Endodermal cell (in vitro differentiated cells): ENCODE data around the gene IL10. TPM values are rescaled to one million over a fixed set of nuclear protein-coding genes. Genes with fewer than 3 reads are reported as not detected.
A peak's percentile ranks its signal among the peaks of the same experiment; 100 is the strongest.

Experiments
- DNase-seq: peaks from one replicate; pipeline ENCODE4 v3.0.0-alpha.2; 2017
- H3K27ac ChIP-seq: 2 replicates; pipeline ENCODE4 v1.5.1; 2013; ENCODE audit warnings: mild to moderate bottlenecking, low read depth, low read length, moderate library complexity
- H3K27me3 ChIP-seq: 2 replicates; pipeline ENCODE4 v1.6.1; 2013; ENCODE audit warnings: mild to moderate bottlenecking, low read length, moderate library complexity; ENCODE audit not compliant: insufficient read depth, control insufficient read depth, poor library complexity, severe bottlenecking
- H3K36me3 ChIP-seq: 2 replicates; pipeline ENCODE4 v1.7.0; 2013; ENCODE audit warnings: mild to moderate bottlenecking, low read length, moderate library complexity; ENCODE audit not compliant: control insufficient read depth, insufficient read depth
- H3K4me1 ChIP-seq: one replicate; pipeline ENCODE4 v1.7.0; 2013; ENCODE audit warnings: low read length; ENCODE audit not compliant: control insufficient read depth, insufficient read depth
- H3K4me3 ChIP-seq: 2 replicates; pipeline ENCODE4 v1.5.1; 2013; ENCODE audit warnings: mild to moderate bottlenecking, low read length, moderate library complexity
- H3K9ac ChIP-seq: 2 replicates; pipeline ENCODE4 v1.6.1; 2013; ENCODE audit warnings: mild to moderate bottlenecking, low read length, moderate library complexity; ENCODE audit not compliant: poor library complexity, severe bottlenecking; ENCODE audit errors: extremely low read depth
- H3K9me3 ChIP-seq: 2 replicates; pipeline ENCODE4 v1.6.1; 2013; ENCODE audit warnings: mild to moderate bottlenecking, low read length, moderate library complexity; ENCODE audit not compliant: control insufficient read depth
- H3K27ac Mint-ChIP-seq: 2 replicates; pipeline ENCODE4 v1.8.0; 2020; ENCODE audit warnings: mixed read lengths
- H3K27me3 Mint-ChIP-seq: 2 replicates; pipeline ENCODE4 v1.8.0; 2021; ENCODE audit warnings: mild to moderate bottlenecking, mixed read lengths; ENCODE audit not compliant: insufficient read depth
- H3K36me3 Mint-ChIP-seq: 2 replicates; pipeline ENCODE4 v1.8.0; 2020; ENCODE audit warnings: low read depth, mixed read lengths
- H3K4me1 Mint-ChIP-seq: 2 replicates; pipeline ENCODE4 v1.8.0; 2020; ENCODE audit warnings: mixed read lengths
- H3K4me3 Mint-ChIP-seq: 2 replicates; pipeline ENCODE4 v1.8.0; 2020; ENCODE audit warnings: mild to moderate bottlenecking, moderate library complexity, mixed read lengths
- H3K9me3 Mint-ChIP-seq: 2 replicates; pipeline ENCODE4 v1.8.0; 2020; ENCODE audit warnings: mild to moderate bottlenecking, mixed read lengths
- whole genome bisulfite sequencing, 2 experiments: methylation state at CpG; one replicate each; pipeline versions ENCODE4 v1.1.5 to v1.1.7; 2013; ENCODE audit warnings: missing lambda C conversion rate in 2 of 2, mixed read lengths in 1 of 2; ENCODE audit not compliant: insufficient coverage in 1 of 2, insufficient read length in 1 of 2; 5-methylcytosine and 5-hydroxymethylcytosine counted together
- total RNA-seq, 2 donors: library from RNA; stranded (reverse); fragmentation: NEBNext Ultra II Directional in 1 of 2; extraction: Animal tissue kit (Norgen Biotek cat#: 25700) in 1 of 2; gene quantifications; 2 replicates in 1 of 2; 3 replicates in 1 of 2; pipeline ENCODE4 v1.2.1, GENCODE V29; 2021
- TF ChIP-seq, protein P1 (sequence below): fragments of 200-600 bp; sonication (generic); conservative IDR thresholded peaks from 2 replicates; pipeline ENCODE4 v1.5.0; 2021; ENCODE audit warnings: antibody characterized with exemption, mild to moderate bottlenecking

The IL10 gene
- total RNA-seq, 2 donors from 2014 or later, result not detected

DNA sequence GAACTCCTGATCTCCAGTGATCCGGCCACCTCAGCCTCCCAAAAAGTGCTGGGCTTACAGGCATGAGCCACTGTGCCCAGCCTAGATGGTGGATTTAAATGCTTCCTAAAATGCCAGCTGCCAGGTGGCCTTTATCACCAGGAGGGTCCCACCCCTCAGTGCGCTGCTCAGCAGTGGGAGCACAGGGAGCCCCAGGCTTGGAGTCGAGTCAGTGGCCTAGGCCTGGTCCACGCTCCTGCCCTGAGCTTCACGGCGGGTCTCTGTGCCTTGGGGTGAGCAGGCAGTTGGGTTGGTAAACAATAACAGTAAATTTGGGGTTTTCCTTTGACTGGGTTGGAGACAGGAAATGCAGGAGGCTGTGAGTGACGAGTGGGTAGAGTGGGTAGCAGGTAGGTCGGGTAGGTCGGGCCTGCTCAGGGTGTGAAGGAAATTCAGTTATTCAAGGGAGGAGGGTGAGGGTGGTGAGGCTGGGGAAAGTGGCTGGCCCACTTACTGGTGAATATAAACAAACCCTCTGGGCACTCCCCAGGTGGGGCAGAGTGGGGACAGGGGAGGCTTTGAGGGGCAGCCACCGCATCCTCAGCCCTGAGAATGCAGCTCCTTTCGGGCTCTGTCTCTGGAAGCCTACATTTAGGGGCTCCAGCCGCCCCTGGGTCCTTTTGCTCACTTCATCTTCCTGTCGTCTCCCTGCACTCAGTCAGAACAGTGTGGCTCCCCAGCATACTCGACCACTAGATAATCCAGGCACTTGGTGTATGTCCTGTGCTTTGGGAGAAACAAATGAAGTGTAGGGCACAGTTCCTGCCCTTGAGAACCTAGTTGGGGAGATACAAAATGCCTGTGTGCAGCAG is 35.2 kb downstream of the IL10 start:
- Histone ChIP-seq H3K4me1 (peaks cover 3% of the 10 kb centered on the region), H3K36me3 (peaks cover 13% of the 10 kb centered on the region), H3K4me3 (no peak overlapping the region), H3K9me3 (no peaks in the 10 kb centered on the region), H3K27ac (no peak overlapping the region), H3K9ac (no peak overlapping the region), H3K27me3 (no peaks in the 10 kb centered on the region)
- no peak for DNase-seq
- H3K9me3 Mint-ChIP-seq, result no peaks in the 10 kb centered on the region
- H3K36me3 Mint-ChIP-seq, result peaks cover 17% of the 10 kb centered on the region
- WGBS, 2 experiments, result 93 to 100% methylated on average over 6 to 14 of the region's 14 CpGs
- no peaks in the 10 kb centered on the region for H3K27me3 Mint-ChIP-seq
- peaks cover 12% of the 10 kb centered on the region for H3K4me1 Mint-ChIP-seq
- no peak overlapping the region for H3K27ac Mint-ChIP-seq
- TF ChIP-seq, protein P1, sequence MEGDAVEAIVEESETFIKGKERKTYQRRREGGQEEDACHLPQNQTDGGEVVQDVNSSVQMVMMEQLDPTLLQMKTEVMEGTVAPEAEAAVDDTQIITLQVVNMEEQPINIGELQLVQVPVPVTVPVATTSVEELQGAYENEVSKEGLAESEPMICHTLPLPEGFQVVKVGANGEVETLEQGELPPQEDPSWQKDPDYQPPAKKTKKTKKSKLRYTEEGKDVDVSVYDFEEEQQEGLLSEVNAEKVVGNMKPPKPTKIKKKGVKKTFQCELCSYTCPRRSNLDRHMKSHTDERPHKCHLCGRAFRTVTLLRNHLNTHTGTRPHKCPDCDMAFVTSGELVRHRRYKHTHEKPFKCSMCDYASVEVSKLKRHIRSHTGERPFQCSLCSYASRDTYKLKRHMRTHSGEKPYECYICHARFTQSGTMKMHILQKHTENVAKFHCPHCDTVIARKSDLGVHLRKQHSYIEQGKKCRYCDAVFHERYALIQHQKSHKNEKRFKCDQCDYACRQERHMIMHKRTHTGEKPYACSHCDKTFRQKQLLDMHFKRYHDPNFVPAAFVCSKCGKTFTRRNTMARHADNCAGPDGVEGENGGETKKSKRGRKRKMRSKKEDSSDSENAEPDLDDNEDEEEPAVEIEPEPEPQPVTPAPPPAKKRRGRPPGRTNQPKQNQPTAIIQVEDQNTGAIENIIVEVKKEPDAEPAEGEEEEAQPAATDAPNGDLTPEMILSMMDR, result no peak
- no peak overlapping the region for H3K4me3 Mint-ChIP-seq

DNA sequence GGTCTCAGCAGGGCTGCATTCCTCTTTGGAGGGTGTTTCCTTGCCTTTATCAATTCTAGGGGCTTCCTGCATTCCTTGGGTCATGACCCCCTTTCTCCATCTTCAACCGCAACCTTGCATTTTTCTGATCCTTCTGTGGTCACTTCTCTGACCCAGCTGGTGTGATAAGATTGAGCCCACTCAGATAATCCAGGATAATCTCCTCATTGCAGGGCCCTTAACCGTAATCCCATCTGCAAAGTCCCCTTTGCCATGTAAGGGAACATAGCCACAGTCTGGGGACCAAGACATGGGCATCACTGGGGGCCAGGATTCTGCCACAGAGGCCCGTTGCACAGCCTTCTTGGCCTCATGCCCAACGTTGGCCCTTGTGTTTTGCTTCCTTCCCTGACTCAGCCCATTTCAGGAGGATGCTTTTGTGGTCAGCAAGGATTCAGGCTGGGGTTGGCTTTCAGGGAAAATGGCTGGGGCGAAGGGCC is 36.7 kb downstream of the IL10 start:
- no peaks in the 10 kb centered on the region for H3K9me3 Mint-ChIP-seq
- no peak overlapping the region for H3K4me3 Mint-ChIP-seq
- DNase-seq, result no peak
- Histone ChIP-seq H3K36me3 (peaks cover 28% of the 10 kb centered on the region), H3K9ac (no peak overlapping the region), H3K27me3 (no peaks in the 10 kb centered on the region), H3K27ac (no peak overlapping the region), H3K4me1 (peaks cover 3% of the 10 kb centered on the region), H3K4me3 (no peak overlapping the region), H3K9me3 (no peaks in the 10 kb centered on the region)
- H3K4me1 Mint-ChIP-seq, result peaks cover 12% of the 10 kb centered on the region
- H3K27ac Mint-ChIP-seq, result no peak overlapping the region
- H3K36me3 Mint-ChIP-seq, result peaks cover 27% of the 10 kb centered on the region
- WGBS, 2 experiments, result 68 to 73% methylated on average over 4 to 5 of the region's 5 CpGs
- no peaks in the 10 kb centered on the region for H3K27me3 Mint-ChIP-seq
- TF ChIP-seq, protein P1, result no peak

DNA sequence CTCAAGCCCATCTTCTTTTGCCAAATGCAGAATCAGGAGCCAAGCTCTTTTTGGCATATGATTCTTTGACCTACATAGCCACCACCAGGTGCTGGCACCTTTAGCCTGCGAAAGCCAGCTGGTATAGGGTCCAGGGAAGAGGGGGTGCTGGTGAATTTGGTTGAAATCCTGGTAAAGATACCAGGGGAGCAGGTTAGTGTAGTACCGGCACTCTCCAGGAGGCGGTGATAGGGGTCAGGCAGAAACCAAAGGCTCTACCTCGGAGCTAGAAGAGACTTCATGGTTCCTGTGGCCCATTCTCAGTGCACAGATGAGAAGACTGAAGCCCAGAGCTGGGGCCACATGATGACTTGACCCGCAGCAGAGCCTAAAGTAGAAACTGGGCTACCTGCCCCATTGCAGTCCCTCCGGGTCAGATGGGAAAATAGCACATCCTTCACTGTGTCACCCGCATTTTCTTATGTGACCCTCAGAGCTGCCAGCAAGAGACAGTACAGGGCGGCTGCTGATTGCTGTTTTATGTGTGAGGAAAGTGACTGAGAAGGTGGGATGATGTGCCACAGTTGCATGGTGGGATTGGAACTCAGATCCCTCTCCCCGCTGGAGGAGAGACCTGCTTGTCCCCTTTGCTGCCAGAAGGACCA is 37.7 kb downstream of the IL10 start:
- no peaks in the 10 kb centered on the region for H3K27me3 Mint-ChIP-seq
- peaks cover 12% of the 10 kb centered on the region for H3K4me1 Mint-ChIP-seq
- Histone ChIP-seq H3K27me3 (no peaks in the 10 kb centered on the region), H3K4me1 (peaks cover 3% of the 10 kb centered on the region), H3K9ac (no peak overlapping the region), H3K36me3 (peaks cover 37% of the 10 kb centered on the region), H3K4me3 (no peak overlapping the region), H3K9me3 (no peaks in the 10 kb centered on the region), H3K27ac (no peak overlapping the region)
- H3K36me3 Mint-ChIP-seq, result peaks cover 34% of the 10 kb centered on the region
- TF ChIP-seq, protein P1, result peak; percentile 85
- H3K9me3 Mint-ChIP-seq, result no peaks in the 10 kb centered on the region
- H3K4me3 Mint-ChIP-seq, result no peak overlapping the region
- WGBS, 2 experiments, result 76 to 81% methylated on average over 8 to 9 of the region's 9 CpGs
- peak; percentile 93 for DNase-seq
- H3K27ac Mint-ChIP-seq, result no peak overlapping the region
